Stimulated activated CD4-positive, alpha-beta T cell treated with anti-CD3 and anti-CD28 coated beads, Interleukin-12 subunit alpha, Interleukin-12 subunit beta, amount 100 ng/mL, for 48 hours (primary cell): Measurements from ENCODE around the gene DDX25.

Source experiments
- DNase-seq, 3 donors: peaks; one replicate each; pipeline ENCODE4 v3.0.0-alpha.2; 2020; ENCODE audit warnings: low read depth in 2 of 3, low spot score in 1 of 3

DDX25 gene

GRCh38 chr11:125948278-125949051, 44.2 kb downstream of the DDX25 start:
- DNase-seq, result no peak

GRCh38 chr11:125949271-125950177, 45.2 kb downstream of the DDX25 start:
- no peak for DNase-seq

GRCh38 chr11:125950178-125950490, 45.8 kb downstream of the DDX25 start:
- no peak for DNase-seq

GRCh38 chr11:125950696-125951651, 46.7 kb downstream of the DDX25 start:
- DNase-seq, result no peak

GRCh38 chr11:125951731-125952130, 47.4 kb downstream of the DDX25 start:
- no peak for DNase-seq

GRCh38 chr11:125952559-125952958, 48.3 kb downstream of the DDX25 start:
- no peak for DNase-seq

- DNase-seq, result no peak
These were observed 48.7 kb downstream of the DDX25 start for GRCh38 chr11:125952973-125953372.

- DNase-seq, result no peak
These were observed 49.2 kb downstream of the DDX25 start for GRCh38 chr11:125953401-125953935.

- no peak for DNase-seq
These were observed 50.0 kb downstream of the DDX25 start for GRCh38 chr11:125954123-125954944.

GRCh38 chr11:125954945-125955640, 50.8 kb downstream of the DDX25 start:
- no peak for DNase-seq

GRCh38 chr11:125955856-125956255, 51.5 kb downstream of the DDX25 start:
- DNase-seq, result no peak

- DNase-seq, result no peak
These were observed 52.3 kb downstream of the DDX25 start for GRCh38 chr11:125956391-125957134.

GRCh38 chr11:125957618-125958332, 53.5 kb downstream of the DDX25 start:
- DNase-seq, result no peak

GRCh38 chr11:125958872-125959400, 54.6 kb downstream of the DDX25 start:
- DNase-seq, result no peak

GRCh38 chr11:125959511-125959910, 55.2 kb downstream of the DDX25 start:
- DNase-seq, result no peak

- no peak for DNase-seq
These were observed 55.6 kb downstream of the DDX25 start for GRCh38 chr11:125959931-125960330.

GRCh38 chr11:125960771-125961170, 56.5 kb downstream of the DDX25 start:
- DNase-seq, result no peak

GRCh38 chr11:125967515-125967914, 63.2 kb downstream of the DDX25 start:
- DNase-seq, result no peak
